A549 (cell line): ENCODE measurements around the gene GUCY1A1. TPM values are rescaled to one million over a fixed set of nuclear protein-coding genes. Genes with fewer than 3 reads are reported as not detected.

Experiments used
- ATAC-seq, 2 experiments: fragments of 200-7000 bp in 1 of 2; fragments of >200 bp in 1 of 2; cut with Nextera tagmentation in 1 of 2; cut with Tn5 transposase in 1 of 2; 3 replicates each; pipeline versions ENCODE4 v1.8.0 to v1.9.1; 2018 to 2020; ENCODE audit warnings: mild to moderate bottlenecking in 1 of 2, moderate library complexity in 1 of 2
- CTCF ChIA-PET: fragments of 300-600 bp; sonication (Branson Sonifier 250); formaldehyde crosslinking; extraction: SDS; loops from one replicate; lab custom pipeline; 2021; ENCODE audit warnings: antibody characterized with exemption, inconsistent platforms; lab: Yijun Ruan, JAX
- POLR2A ChIA-PET: fragments of 350-600 bp; formaldehyde crosslinking; extraction: SDS; loops from one replicate; lab custom pipeline; 2021; ENCODE audit warnings: antibody characterized with exemption, inconsistent platforms; lab: Yijun Ruan, JAX
- DNase-seq, 2 experiments: peaks; one replicate each; pipeline versions ENCODE4 v3.0.0 to v3.0.0-alpha.2; 2011 to 2016; ENCODE audit warnings: low read depth in 1 of 2, low spot score in 1 of 2
- FAIRE-seq: peaks from 2 replicates; lab custom pipeline; 2011; peaks lifted over from hg19 to GRCh38; lab: Jason Lieb, UNC
- H3K27ac ChIP-seq, 2 experiments: fragments of >200 bp; sonication (Bioruptor Twin); formaldehyde crosslinking; 3 replicates each; pipeline ENCODE4 v1.5.1; 2016 to 2017
- H3K4me1 ChIP-seq: fragments of >200 bp; sonication (Bioruptor Twin); formaldehyde crosslinking; 3 replicates; pipeline ENCODE4 v1.6.1; 2016
- H3K4me2 ChIP-seq: fragments of >200 bp; sonication (Bioruptor Twin); formaldehyde crosslinking; 3 replicates; pipeline ENCODE4 v1.6.1; 2016
- H3K4me3 ChIP-seq: fragments of >200 bp; sonication (Bioruptor Twin); formaldehyde crosslinking; 3 replicates; pipeline ENCODE4 v1.5.1; 2016
- H3K9me3 ChIP-seq: fragments of >200 bp; sonication (Bioruptor Twin); formaldehyde crosslinking; 3 replicates; pipeline ENCODE4 v1.6.1; 2016
- BHLHE40 ChIP-seq: IDR thresholded peaks from 2 replicates; pipeline ENCODE4 v1.6.1; 2012; ENCODE audit warnings: low read depth, low read length, inconsistent platforms
- CBX8 ChIP-seq: fragments of 200-600 bp; sonication (generic); IDR thresholded peaks from 2 replicates; pipeline ENCODE4 v1.6.1; 2016
- CEBPB ChIP-seq, 2 experiments: fragments of >200 bp in 1 of 2; sonication (Bioruptor Twin) in 1 of 2; formaldehyde crosslinking in 1 of 2; IDR thresholded peaks; 2 replicates each; pipeline ENCODE4 v1.6.1; 2012 to 2016
- CHD2 ChIP-seq: fragments of 150-350 bp; IDR thresholded peaks from 2 replicates; pipeline ENCODE4 v1.6.1; 2014; ENCODE audit warnings: low read length; ENCODE audit not compliant: partially characterized antibody
- CHD4 ChIP-seq: fragments of 200-600 bp; sonication (generic); IDR thresholded peaks from 2 replicates; pipeline ENCODE4 v1.6.1; 2016; ENCODE audit warnings: antibody characterized with exemption, mild to moderate bottlenecking, borderline replicate concordance
- CTCF ChIP-seq: fragments of >200 bp; sonication (Bioruptor Twin); formaldehyde crosslinking; IDR thresholded peaks from 3 replicates; pipeline ENCODE4 v1.5.1; 2016
- EHF ChIP-seq: fragments of 250-450 bp; sonication (Bioruptor Pico); IDR thresholded peaks from 2 replicates; pipeline ENCODE4 v1.5.0; 2020; ENCODE audit warnings: mild to moderate bottlenecking
- FOSB ChIP-seq: fragments of 250-450 bp; sonication (Bioruptor Pico); IDR thresholded peaks from 2 replicates; pipeline ENCODE4 v1.5.0; 2020; ENCODE audit warnings: mild to moderate bottlenecking, moderate library complexity
- FOSL2 ChIP-seq, 2 experiments: fragments of 450-650 bp in 1 of 2; fragments of >200 bp in 1 of 2; sonication (Bioruptor Twin) in 1 of 2; formaldehyde crosslinking; IDR thresholded peaks; 2 replicates each; pipeline versions ENCODE4 v1.5.0 to v1.6.1; 2016 to 2020; ENCODE audit warnings: mild to moderate bottlenecking in 1 of 2, moderate library complexity in 1 of 2
- FOXS1 ChIP-seq: fragments of 250-450 bp; sonication (Bioruptor Pico); IDR thresholded peaks from 2 replicates; pipeline ENCODE4 v1.5.0; 2020; ENCODE audit warnings: mild to moderate bottlenecking, moderate library complexity
- HDAC2 ChIP-seq: fragments of 200-600 bp; sonication (generic); IDR thresholded peaks from 2 replicates; pipeline ENCODE4 v1.6.1; 2016
- HOXA7 ChIP-seq: fragments of 250-450 bp; sonication (Bioruptor Pico); IDR thresholded peaks from 2 replicates; pipeline ENCODE4 v1.5.0; 2020; ENCODE audit warnings: mild to moderate bottlenecking, moderate library complexity
- HOXB5 ChIP-seq: fragments of 250-450 bp; sonication (Bioruptor Pico); IDR thresholded peaks from 2 replicates; pipeline ENCODE4 v1.5.0; 2020; ENCODE audit warnings: mild to moderate bottlenecking, moderate library complexity
- JUNB ChIP-seq: fragments of >200 bp; sonication (Bioruptor Twin); formaldehyde crosslinking; IDR thresholded peaks from 2 replicates; pipeline ENCODE4 v1.6.1; 2016
- KDM5A ChIP-seq: fragments of 200-600 bp; sonication (generic); IDR thresholded peaks from 2 replicates; pipeline ENCODE4 v1.6.1; 2016; ENCODE audit warnings: antibody characterized with exemption, mild to moderate bottlenecking
- MAFK ChIP-seq: fragments of 450-650 bp; IDR thresholded peaks from 2 replicates; pipeline ENCODE4 v1.6.1; 2014; ENCODE audit not compliant: partially characterized antibody
- POLR2A ChIP-seq: IDR thresholded peaks from 2 replicates; pipeline ENCODE4 v1.6.1; 2012; ENCODE audit warnings: mild to moderate bottlenecking, low read length
- POLR2AphosphoS2 ChIP-seq: conservative IDR thresholded peaks from 2 replicates; pipeline ENCODE4 v1.6.1; 2012; ENCODE audit warnings: low read length, improper control_type of control experiment, inconsistent platforms
- RAD21 ChIP-seq, 2 experiments: fragments of >200 bp in 1 of 2; sonication (Bioruptor Twin) in 1 of 2; formaldehyde crosslinking in 1 of 2; IDR thresholded peaks in 1 of 2; conservative IDR thresholded peaks in 1 of 2; 2 replicates in 1 of 2; 3 replicates in 1 of 2; pipeline ENCODE4 v1.6.1; 2012 to 2018; ENCODE audit warnings: inconsistent platforms in 1 of 2
- RNF2 ChIP-seq: fragments of 200-600 bp; sonication (generic); IDR thresholded peaks from 2 replicates; pipeline ENCODE4 v1.6.1; 2016; ENCODE audit warnings: low read depth, mild to moderate bottlenecking, antibody characterized with exemption, moderate library complexity, borderline replicate concordance
- SMC3 ChIP-seq: fragments of >200 bp; sonication (Bioruptor Twin); formaldehyde crosslinking; IDR thresholded peaks from 3 replicates; pipeline ENCODE4 v1.6.1; 2018; ENCODE audit warnings: inconsistent platforms
- SREBF2 ChIP-seq: fragments of 450-650 bp; IDR thresholded peaks from 2 replicates; pipeline ENCODE4 v1.6.1; 2014; ENCODE audit warnings: mild to moderate bottlenecking, moderate library complexity
- USF2 ChIP-seq: fragments of 450-650 bp; IDR thresholded peaks from 2 replicates; pipeline ENCODE4 v1.6.1; 2014; ENCODE audit warnings: antibody characterized with exemption
- ZC3H11A ChIP-seq: fragments of 450-650 bp; IDR thresholded peaks from 2 replicates; pipeline ENCODE4 v1.6.1; 2014; ENCODE audit warnings: antibody characterized with exemption, mild to moderate bottlenecking
- ZFP36 ChIP-seq: fragments of 450-650 bp; IDR thresholded peaks from 2 replicates; pipeline ENCODE4 v1.6.1; 2014; ENCODE audit warnings: borderline replicate concordance; ENCODE audit not compliant: partially characterized antibody
- ZNF302 ChIP-seq: fragments of 250-450 bp; sonication (Bioruptor Pico); IDR thresholded peaks from 2 replicates; pipeline ENCODE4 v1.9.0; 2021; ENCODE audit warnings: inconsistent platforms, mild to moderate bottlenecking, moderate library complexity
- WGBS: methylation state at CpG from one replicate; pipeline ENCODE4 v1.1.6; 2017; ENCODE audit errors: missing lambda C conversion rate; 5-methylcytosine and 5-hydroxymethylcytosine counted together
- polyA plus RNA-seq, 4 experiments: library from polyadenylated mRNA; depleted of rRNA in 3 of 4; stranded (reverse); fragments of >200 nt; fragmentation: RNase III in 1 of 4; extraction: RNeasy Plus Mini Kit Qiagen cat#74134 plus additional on column Dnase treatment in 1 of 4; gene quantifications; 2 replicates in 3 of 4; 3 replicates in 1 of 4; pipeline ENCODE4 v1.2.3, GENCODE V29; 2011 to 2017

The GUCY1A1 gene
- polyA plus RNA-seq, 2 of the 4 experiments (the other 2 are of a cell fraction): not detected

- ChIA-PET CTCF (no interaction called here), POLR2A (no interaction called here)
- no peak for ATAC-seq
- H3K4me2 ChIP-seq: no peak overlapping the region
- no peak overlapping the region for H3K4me3 ChIP-seq
- no peak for DNase-seq
- H3K27ac ChIP-seq: no peak overlapping the region
- no peak for FAIRE-seq
- TF ChIP-seq FOSL2 (IDR thresholded peaks at IDR 0.05) (no peak), FOSL2 (CRISPR knock-in tag; IDR thresholded peaks at IDR 0.05) (no peak), KDM5A (no peak), POLR2A (no peak), HOXB5 (CRISPR knock-in tag) (no peak), JUNB (no peak), ZC3H11A (no peak), MAFK (no peak), CHD2 (no peak), FOXS1 (no peak), ZFP36 (no peak)
- 4% methylated on average over 1 of the region's 1 CpG for WGBS
- no peaks in the 10 kb centered on the region for H3K9me3 ChIP-seq
- no peaks in the 10 kb centered on the region for H3K4me1 ChIP-seq
Observed at GRCh38 chr4:155658681-155659064, 8.0 kb upstream of the GUCY1A1 start.

GRCh38 chr4:155659176-155659575 is 7.5 kb upstream of the GUCY1A1 start:
- TF ChIP-seq SREBF2 (no peak), RAD21 (conservative IDR thresholded peaks at IDR 0.05 in 1 of 2, IDR thresholded peaks at IDR 0.05 in 1 of 2) (no peak), USF2 (no peak), CTCF (no peak), HOXB5 (CRISPR knock-in tag) (no peak), CBX8 (no peak), BHLHE40 (no peak), SMC3 (no peak), ZNF302 (no peak), HOXA7 (CRISPR knock-in tag) (no peak), RNF2 (no peak), HDAC2 (no peak)
- ChIA-PET CTCF (no interaction called here), POLR2A (no interaction called here)
- FAIRE-seq (no peak), ATAC-seq (no peak), DNase-seq (no peak)
- Histone ChIP-seq H3K4me2 (no peak overlapping the region), H3K4me1 (no peaks in the 10 kb centered on the region), H3K9me3 (no peaks in the 10 kb centered on the region), H3K4me3 (no peak overlapping the region), H3K27ac (no peak overlapping the region)
- WGBS: 32% methylated on average over 1 of the region's 1 CpG

GRCh38 chr4:155660436-155660835 is 6.2 kb upstream of the GUCY1A1 start:
- no peak for DNase-seq
- ChIA-PET CTCF (no interaction called here), POLR2A (no interaction called here)
- no peak overlapping the region for H3K4me3 ChIP-seq
- WGBS: 4% methylated on average over 2 of the region's 2 CpGs
- TF ChIP-seq CHD4 (no peak), EHF (CRISPR knock-in tag) (no peak), CBX8 (no peak), POLR2AphosphoS2 (no peak), CEBPB (IDR thresholded peaks at IDR 0.05) (no peak), FOSB (CRISPR knock-in tag) (no peak)
- no peak overlapping the region for H3K4me2 ChIP-seq
- no peak for FAIRE-seq
- no peak for ATAC-seq
- no peaks in the 10 kb centered on the region for H3K4me1 ChIP-seq
- no peaks in the 10 kb centered on the region for H3K9me3 ChIP-seq
- no peak overlapping the region for H3K27ac ChIP-seq
